ENCODE measurements around the gene PDGFA.
"Not testable (repeated sequence)": the region's sequence is repeated elsewhere in the genome, so short reads cannot be mapped to it uniquely, and the experiment has no call there.

PDGFA gene

DNA sequence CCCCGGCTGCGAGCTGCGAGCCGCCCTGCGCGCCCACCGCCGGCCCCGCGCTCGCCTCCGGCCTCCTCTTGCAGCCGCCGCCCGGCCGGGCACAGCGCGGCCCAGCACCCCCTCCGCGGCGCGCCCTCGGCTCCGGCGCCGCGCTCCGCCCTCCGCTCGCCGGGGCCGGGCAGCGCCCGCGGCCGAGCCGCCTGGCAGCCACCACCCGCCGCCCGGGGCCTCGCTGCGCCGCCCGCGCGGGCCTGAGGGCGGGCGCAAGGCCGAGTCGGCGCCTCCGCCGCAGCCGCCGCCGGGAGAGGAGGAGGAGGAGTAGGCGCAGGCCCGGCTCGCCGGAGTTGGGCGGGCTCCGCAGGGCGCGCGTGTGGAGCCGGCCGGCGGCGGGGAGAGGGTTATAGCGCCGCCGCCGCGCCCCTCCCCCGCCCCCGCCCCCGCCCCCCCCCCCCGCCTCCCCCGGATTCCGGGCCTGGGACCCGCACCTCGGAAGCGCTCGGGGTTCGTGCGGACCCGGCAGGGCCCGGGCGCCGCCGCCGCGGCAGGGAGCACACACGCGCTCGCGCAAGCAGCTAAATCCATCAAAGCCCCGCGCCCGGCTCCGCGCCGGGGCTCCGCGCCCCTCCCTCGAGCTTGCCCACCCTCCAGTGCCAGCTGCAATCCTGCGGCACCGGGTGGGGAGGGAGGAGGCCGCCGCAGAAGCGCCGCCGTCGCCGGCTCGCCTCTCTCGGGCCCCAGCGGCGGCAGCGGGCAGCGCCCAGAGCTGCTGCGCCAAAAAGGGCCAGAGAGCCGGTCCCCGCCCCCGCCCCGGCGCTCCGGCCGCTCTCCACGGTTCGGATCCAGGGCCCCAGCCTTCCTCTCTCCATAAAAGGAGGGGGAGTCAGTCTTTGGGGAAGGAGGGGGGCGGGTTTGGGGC, at the start of gene PDGFA:
Gene PDGFA, minus strand, starts transcription at position 363 of the 907 bp plus-strand sequence. CDS start 845 bp downstream, outside the sequence.
- DNase-seq: no peak

DNA sequence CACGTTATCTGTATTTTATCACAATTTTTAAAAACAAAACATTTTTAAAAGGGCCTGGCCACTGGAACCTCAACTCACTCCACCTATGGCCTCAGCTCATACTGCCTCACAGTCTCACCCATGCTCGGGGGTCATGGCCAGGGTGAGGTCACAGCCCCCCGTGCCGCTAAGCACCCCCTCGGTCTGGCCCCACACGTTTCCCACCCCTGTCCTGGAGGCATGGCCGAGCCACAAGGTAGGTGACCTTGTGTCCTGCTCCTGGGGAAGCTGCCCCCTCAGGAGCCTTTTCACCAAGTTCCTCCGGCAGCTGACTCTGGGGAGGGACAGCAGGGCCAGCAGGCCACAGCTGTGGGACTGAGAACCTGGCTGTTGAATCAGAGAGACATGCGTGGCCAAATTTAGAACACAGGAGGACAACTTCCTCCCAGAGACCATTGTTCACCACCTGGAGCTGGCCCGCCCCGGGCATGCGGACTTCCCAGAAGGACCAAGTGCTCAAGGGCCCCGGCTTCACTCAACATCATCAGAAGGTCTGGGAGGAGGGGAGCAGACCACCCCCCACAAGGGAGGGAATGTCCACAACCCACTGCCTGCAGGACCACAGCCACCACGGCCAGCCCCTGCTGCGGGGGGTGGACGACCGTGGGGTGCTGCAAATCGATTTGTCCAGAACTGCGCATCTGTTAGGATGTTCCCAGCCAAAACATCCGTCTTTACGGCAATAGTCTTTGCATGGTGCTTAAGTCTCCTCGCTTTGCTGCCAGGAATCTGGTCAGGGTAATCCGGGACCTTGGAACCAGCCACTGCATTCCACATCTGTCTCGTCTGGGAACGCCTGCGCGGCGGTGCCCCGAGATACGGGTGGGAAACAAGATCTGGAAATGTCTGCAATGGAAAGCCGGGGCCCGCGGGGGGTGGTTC, 48.6 kb upstream of the PDGFA start:
- no peak for DNase-seq

DNA sequence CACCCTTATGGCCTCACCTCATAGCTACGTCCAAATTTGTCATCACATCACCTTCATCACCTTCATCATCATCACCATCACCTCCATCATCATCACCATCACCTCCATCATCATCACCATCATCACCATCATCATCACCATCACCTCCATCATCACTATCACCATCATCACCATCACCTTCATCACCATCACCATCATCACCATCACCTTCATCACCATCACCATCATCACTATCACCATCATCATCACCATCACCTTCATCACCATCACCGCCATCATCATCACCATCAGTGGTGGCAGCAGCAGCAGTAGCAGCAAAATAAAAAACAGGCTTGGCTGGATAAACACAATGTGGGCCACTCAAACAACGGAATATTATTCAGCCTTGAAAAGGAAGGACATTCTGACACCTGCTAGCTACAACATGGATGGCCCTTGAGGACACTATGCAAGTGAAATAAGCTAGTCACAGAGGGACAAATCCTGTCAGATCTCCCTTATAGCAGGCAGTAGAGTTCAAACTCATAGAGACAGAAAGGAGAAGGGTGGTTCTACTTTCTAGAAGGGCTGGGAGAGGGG, 47.7 kb upstream of the PDGFA start:
- DNase-seq: no peak

DNA sequence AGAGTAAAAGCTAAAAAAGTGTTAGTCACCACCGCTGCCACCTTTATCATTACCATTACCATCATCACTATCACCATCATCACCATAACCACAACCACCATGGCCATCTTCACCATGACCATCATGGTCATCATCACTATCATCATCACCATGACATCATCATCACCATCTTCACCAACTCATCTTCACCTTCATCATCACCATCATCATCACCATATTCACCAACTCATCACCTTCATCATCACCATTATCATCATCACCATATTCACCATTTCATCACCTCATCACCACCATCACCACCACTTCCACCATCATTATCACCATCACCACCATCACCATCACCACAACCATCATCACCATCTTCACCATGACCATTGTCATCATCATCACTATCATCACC, 46.5 kb upstream of the PDGFA start:
- DNase-seq: no peak

DNA sequence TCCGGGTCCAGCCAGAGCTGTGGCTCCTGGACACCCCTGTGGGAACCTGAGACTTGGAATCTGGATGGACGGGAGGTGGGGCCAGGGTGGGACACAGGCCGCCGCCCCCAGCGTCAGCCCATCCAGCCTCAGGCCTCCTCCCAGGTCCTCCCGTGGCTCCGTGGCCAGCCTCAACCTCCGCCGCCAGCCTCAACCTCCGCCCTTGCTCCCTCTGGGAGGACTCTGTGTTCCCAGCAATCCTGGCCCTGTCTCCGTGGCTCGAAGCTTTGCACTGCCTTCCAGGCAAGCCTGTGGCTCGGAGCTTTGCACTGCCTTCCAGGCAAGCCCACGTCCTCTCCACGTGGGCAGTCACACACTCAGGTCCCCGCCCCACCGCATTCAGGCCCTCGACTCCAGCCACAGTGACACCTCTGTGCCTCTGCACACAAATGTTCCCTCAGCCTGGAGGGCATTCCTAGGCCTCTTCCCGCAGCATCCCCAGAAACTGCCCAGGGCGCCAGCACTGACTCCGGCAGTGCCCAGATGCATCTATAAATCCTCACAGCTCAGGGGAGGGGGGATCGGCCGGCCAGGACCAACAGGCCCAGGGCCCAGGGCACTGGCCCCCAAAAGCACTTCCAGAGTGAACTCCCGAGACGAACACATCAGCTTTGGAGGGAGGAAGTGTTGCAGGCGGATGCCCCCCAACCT, 44.7 kb upstream of the PDGFA start:
- DNase-seq: no peak

DNA sequence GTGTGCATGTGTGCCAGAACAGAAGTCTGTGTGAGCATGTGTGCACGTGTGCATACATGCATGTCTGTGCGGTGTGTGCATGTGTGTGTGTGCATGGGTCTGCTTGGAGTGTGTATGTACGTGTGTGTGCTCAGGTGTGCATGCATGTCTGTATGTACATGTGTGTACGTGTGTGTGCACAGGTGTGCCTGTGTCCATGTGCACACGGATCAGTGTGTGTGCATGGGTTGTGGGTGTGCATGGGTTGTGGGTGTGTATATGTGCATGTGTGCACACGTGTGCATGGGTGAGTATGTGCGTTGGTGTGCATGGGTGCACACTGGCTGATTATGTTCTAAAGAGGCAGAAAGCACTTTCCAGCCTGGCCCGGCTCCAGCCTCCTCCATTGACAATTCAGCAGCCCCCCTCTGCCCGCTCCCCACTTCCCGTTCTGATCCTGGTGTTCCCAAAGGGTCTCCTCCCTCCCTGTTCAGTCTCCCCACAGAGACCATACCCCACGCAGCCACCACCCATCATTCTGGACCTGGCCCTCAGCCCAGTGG, 44.1 kb upstream of the PDGFA start:
- no peak for DNase-seq

DNA sequence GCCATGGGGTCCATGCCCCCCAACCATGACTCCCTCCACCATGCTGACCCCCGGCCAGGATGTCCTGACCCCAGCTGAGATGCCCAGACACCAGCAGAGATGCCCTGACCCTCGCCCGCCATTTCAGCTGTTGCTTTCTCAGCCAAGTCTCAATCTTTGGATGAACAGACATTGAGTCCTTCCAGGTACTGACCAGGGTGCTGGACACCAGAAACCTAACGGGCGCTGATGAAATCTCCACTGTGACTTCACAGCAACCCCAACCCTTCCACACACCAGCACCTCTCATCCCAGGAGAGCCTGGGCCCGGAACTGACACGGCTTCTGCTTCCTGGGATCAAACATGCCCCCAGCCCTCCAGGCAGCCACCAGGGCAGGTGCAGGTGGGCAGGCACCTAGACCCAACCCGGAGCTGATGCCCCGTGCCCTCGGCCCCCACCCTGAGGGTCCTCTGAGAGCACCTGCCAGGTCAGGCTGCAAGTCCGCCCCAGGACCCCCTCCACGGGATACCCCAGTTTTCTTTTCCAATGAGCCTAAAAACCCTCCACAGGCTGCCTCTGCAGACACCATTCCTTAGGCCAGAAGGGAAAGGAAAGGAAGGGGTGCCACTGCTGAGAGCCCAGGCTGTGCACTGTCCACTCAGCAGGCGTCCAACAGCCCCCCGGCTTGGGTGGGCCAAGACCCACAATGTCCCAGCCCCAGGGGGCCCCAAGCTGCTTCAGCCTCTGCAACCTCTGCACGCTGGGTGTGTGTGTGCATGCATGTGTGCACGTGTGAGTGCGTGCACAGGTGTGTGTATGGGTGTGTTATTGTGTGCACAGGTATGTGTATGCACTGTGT, 43.4 kb upstream of the PDGFA start:
- DNase-seq: no peak

DNA sequence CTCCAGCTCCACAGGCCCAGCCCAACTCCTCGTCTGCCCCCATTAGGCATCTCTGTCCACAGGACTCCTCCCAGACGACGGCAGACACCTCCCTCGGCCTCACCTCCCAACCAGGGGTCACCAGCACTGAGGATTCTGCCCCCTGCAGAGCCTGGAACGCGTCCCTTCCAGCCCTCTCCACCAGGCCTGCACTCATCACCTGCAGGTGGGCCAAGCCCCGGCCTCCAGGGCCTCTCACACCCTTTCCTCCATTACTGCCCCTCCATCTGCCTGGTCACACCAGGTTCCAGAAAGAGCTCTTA, 42.7 kb upstream of the PDGFA start:
- no peak for DNase-seq

DNA sequence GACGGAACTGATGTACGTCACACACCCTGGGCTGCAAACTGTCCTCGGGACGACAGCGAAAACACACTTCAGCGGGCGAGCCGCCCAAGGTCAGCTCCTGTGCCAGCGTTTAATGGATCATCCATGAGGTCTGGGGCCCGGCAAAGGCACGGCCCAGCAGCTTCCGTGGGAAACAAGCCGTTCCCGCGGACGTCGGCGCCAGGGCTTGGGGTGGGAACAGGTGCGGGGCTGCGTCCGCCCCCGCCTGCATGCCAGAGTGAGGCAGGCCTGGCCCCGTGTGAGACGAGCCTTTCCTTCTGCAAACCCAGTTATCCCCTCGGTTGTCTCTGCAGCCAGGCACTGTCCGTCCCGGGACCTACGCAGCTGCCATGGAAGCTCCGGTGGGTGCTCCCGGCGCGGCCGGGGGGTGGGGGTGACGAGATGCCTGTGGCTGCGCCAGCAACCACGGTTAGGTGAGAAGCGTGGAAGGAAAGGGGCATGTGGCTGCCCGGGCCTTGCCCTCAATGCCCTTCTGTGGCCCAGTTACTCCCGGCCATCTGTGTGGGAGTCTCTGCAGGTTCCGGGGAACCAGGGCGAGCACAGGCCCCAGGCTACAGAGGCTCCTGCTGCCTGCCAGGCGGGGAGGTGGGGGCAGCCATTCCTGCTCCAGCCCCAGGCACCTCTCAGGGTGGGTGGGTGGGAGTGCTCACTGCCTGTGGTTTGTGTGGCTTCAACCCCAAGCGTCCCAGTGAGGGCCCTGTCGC, 42.2 kb upstream of the PDGFA start:
- no peak for DNase-seq

DNA sequence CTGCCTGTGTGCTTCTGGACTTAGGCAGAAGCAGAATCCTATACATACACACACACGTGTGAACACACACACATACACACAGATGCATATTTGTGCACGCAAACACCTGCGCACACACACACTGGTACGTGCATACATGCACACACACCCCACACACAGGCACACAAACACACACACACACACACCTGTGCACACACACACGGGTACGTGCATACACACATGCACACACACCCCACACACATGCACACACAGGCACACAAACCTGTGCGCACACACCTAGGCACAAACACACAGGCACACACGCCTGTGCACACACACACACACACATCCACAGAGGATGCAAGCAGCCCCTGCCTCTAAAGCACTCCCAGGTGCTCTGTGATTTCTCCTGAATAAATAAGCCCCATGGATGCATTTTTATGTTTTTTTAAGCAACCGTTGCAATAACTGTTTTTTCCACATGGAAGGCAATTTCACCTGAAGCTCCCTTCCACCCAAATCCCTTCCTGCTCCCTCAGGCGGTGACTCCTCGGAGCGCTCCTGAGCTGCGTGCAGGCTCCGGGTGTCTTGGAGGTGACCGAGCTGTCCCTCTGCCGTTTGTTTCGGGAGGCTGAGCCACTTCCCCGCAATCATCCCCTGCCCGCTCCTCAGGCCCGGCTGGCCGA, 41.5 kb upstream of the PDGFA start:
- DNase-seq: no peak

DNA sequence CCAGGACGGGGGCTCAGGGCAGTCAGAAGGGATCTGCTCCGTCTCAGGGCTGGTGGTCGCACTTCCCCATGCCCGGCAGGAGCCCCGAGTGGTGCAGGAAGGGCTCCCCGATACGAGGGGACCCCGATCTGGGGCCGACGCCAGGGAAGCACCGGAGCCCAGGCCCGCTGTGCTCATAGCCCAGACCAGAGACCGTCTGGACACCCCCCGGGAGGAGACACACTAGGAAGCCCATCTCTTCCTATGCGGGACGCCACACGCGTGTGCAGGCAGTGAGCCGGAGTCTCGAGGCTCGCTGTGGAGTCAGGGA, 39.7 kb upstream of the PDGFA start:
- no peak for DNase-seq

DNA sequence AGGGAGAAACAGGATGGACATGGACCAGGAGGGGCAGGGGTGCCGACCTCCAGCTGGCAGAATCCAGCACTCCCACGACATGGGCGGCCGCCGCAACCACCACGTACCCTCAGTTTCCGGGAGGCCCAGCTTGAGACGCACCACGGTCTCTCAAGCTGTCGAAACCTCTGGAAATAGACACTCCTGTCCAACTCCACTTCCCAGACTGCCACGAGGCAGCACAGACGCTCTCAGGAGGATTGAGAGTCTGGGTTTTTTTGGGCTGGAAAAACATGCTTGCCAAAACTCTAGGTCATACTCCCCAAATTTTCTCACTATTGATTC, 37.9 kb upstream of the PDGFA start:
- DNase-seq: no peak

DNA sequence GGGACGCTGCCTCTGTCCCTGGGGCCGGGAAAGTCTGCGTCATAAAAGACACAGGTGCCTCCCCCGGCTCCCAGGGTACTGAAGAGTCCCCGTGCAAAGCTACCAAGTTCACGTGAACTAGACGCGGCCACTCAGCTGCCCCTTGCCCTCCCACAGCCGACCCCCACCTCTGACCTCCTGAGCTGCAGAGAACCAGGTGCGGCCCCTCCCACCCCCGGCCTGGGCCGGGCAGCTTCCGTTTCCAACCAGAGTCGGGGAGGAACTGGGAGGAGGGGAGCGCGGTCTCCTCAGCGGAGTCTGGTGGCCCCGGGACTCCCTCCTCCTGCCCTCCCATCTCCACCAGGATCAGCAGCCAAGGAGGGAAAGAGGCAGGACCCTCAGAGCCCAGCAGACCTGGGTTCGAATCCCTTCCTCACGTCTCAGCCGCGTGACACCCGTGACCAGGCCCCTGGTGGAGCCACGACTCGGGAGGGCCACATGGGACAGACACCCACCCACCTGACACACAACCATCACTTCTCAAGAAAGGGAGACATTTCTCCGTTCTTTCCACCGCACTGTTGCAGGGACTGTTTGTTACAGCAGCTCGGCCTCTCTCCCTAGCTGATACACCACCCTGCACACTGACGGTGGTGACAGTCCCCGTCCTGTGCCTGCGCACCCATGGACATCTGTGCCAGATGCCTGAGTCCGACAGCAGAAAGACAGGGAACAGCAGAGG, 37.4 kb upstream of the PDGFA start:
- DNase-seq: no peak

DNA sequence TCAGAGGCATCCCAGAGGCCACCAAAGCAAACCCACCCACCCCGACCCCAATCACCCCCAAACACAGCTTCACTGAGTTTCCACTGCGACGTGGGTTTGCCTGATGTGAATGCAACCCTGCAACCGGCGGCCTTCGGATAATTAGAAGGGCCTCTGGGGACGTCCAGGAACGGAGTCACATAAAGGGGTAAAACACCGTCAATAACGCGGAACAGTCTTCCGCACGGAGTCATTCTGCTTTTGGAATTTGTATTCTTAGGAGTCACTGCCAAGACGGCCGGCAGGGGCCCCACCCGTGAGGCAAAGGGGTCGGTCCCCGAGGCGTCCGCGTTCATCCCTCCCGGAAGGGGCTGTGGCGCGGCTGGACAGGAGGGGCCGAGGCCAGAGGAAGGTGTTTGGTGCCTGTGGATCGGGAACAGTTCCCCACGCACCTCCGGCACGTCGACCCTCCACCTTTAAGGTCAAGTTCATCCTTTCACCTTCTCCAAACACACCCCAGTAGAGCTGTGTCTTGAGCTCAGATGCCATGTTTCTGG, 36.7 kb upstream of the PDGFA start:
- DNase-seq: no peak

DNA sequence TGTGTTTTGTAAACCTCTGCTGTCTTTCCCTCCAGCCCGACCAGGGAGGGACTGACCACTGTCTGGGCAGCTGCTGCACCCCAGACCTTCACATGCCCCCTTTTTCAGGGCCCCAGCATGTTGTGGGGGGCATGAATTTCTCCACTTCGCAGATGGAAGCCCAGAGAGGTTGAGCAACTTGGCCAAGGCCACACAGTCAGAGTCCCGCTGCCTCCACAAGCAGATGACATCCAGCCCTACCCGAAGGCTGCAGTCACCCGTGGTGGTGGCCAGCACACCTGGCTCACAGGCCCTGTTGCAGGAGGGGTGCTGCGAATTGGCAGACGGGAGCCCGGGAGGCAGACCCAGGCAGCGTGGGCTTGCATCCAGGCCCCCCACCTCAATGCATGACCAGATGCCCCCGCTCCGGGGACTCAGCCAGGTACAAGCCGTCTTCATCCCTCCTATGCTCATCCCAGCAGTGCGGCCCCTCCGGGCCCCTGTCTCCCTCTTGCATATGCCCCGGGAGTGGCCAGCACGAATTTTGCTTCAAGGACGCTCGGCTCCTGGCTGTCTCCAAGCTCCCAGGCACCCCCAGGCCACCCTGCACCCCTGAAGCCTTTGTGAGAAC, 36.0 kb upstream of the PDGFA start:
- DNase-seq: no peak

DNA sequence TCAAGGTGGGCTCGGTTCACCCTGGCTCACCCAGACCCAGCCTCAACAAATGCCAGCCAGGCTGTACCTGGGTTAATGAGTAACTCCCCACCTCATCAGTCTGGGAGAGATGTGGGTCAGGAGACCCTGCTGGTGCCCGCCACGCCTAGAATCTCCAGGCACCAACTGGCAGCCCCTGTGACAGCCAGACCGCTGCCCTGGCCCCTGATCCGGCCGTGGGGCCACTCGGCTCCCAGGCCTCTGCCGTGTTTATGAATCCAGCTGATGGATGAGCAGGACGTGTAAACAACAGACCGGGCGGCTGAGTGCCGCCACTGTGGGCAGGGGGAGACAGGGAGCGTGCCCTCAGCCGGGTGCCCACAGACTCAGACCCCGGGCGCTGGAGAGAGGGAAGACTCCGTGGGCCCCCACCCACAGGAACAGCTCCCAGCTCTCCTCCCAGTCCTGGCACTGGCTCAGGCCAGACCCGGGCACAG, 34.0 kb upstream of the PDGFA start:
- no peak for DNase-seq

DNA sequence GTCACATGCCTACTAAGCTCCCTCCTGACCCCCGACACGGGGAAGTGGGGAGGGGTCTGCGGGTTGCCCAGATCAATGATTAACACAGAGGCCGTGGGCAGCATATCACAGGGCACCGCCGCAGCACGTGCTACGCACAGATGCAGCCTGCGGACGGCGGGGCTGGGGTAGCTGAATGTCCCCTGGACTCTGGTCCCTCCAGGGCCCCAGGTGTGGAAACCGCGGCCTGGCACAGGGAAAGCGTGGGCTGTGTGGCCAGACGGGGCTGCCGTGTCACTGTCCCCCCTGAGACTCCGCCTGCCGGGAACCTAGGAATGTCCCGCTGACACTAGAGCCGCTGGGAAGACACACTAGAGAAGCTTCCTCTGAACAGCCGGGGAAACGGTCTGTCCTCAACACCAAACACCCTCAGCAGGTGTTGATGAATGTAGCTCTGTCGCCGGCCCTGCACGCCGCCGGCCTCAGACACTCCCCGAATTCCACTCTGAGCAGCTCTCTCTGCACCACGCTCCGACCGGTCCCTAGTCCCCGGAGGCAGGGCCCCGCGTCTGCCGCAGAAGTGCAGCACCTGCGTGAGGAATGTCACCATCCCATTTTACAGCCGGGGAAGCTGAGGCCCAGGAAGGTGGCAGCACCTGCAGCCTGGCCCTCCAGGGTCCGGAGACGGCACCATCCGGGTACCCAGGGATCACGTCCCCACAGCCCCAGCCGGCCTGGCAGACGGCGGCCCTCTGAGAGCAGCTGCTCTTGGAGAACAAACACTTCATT, 33.4 kb upstream of the PDGFA start:
- DNase-seq: no peak

DNA sequence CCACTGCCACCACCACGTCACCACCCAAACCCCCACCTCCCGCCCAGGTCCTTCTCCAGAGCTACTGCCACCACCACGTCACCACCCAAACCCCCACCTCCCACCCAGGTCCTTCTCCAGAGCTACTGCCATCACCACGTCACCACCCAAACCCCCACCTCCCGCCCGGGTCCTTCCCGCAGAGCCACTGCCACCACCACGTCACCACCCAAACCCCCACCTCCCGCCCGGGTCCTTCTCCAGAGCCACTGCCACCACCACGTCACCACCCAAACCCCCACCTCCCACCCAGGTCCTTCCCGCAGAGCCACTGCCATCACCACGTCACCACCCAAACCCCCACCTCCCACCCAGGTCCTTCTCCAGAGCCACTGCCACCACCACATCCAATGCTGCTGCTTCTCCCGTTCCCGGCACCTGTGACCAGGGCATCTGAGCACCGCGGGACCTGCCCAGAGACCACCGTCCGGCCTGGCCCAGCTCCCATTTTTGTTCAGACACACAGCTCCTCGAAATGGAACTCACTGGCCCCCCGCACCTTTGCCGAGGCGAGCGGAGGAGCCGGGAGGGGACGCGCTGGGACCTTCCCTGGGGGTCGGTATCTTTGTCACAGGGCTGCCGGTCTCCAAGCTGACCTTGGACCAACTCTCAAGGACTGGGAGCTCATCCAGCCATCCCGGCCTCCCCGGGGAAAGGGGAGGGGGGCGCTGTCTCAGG, 32.7 kb upstream of the PDGFA start:
- not testable (repeated sequence) for DNase-seq

Data from SHP77 treated with DMSO at 0.1 percent for 48 hours (cell line).